ENCODE results near the gene POLR2J. TPM values are rescaled to one million over a fixed set of nuclear protein-coding genes. Genes with fewer than 3 reads are reported as not detected.
A peak's percentile ranks its signal among the peaks of the same experiment; 100 is the strongest.

POLR2J gene
- total and polyA plus RNA-seq, 3 experiments from 2014 or later, result 76.1 to 129 (median 77.4) TPM

DNA sequence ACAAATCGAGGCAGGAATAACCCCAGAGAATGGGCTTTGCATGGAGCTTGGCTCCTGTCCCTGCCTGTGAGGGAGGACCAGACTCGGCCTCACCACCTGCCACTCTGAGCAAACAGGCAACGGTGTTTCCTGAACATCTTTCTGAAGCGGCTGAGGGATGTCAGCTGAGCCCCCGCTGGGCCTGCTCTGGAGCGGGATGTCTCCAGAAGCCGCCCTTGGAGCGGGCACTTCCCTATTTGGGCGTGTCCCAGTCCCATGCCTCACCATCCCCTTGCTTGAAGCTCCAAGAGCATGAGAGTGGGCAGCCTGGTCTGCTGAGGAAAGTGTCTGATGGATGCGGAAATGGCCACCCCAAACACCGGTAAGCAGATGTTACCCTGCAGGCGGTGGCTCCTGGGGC is 24.3 kb downstream of the POLR2J start:
- Histone ChIP-seq H3K36me3 (ENCODE audit: insufficient read depth, low read length) (peaks cover 13% of the 10 kb centered on the region), H3K4me1 (ENCODE audit: insufficient read depth, low read length) (no peaks in the 10 kb centered on the region), H3K27me3 (ENCODE audit: insufficient read depth, low read length, poor library complexity, severe bottlenecking) (no peaks in the 10 kb centered on the region), H3K27ac (ENCODE audit: low read depth, low read length) (no peak overlapping the region), H3K4me3 (ENCODE audit: low read length) (no peak overlapping the region), H3K9me3 (ENCODE audit: low read length) (no peaks in the 10 kb centered on the region)
- Mint-ChIP-seq H3K4me3 (no peak overlapping the region), H3K36me3 (peaks cover 0 to 34% (median 0%) of the 10 kb centered on the region in 3 donors), H3K4me1 (peaks cover 0 to 4% (median 0%) of the 10 kb centered on the region in 3 donors), H3K27me3 (no peaks in the 10 kb centered on the region), H3K27ac (peak overlapping the region in 1 of 8 donors; percentile 17), H3K9me3 (no peaks in the 10 kb centered on the region)
- POLR2A ChIA-PET, result interaction anchor here (1.1 kb wide), 1 partner anchor 29 kb away, joined by 3 read pairs; no protein-coding TSS in a partner anchor
- CTCF ChIA-PET, result interaction anchor here (2.5 kb wide), 1 partner anchor 50 kb away, joined by 7 read pairs; no protein-coding TSS in a partner anchor
- DNase-seq, result no peak

DNA sequence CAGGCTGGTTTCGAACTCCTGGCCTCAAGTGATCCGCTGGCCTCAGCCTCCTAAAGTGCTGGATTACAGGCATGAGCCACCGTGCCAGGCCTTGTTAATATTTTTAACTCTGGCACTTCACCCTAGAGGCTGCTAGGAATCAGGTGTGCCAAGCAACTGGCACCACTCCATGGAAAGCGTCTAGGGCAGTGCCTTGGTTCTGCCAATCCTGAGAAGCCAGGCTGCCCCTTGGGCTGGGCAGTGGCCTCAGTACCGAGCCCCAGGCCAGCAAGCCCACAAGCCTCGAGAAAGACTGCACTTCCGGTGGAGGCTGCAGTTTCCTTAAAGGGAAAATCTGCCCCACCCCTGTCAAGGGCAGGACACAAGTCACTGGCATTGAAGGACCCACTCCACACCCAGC is 25.4 kb downstream of the POLR2J start:
- H3K9me3 ChIP-seq (ENCODE audit: low read length), result no peaks in the 10 kb centered on the region
- no peak overlapping the region for H3K4me3 ChIP-seq (ENCODE audit: low read length)
- no peak overlapping the region for H3K27ac ChIP-seq (ENCODE audit: low read depth, low read length)
- CTCF ChIA-PET, result interaction anchor here (0.8 to 1.5 kb wide), 2 partner anchors 9 to 39 kb away, joined by 3 to 5 read pairs; no protein-coding TSS in a partner anchor
- H3K36me3 Mint-ChIP-seq, result peaks cover 0 to 28% (median 0%) of the 10 kb centered on the region in 3 donors
- no peaks in the 10 kb centered on the region for H3K27me3 ChIP-seq (ENCODE audit: insufficient read depth, low read length, poor library complexity, severe bottlenecking)
- no peak for DNase-seq
- H3K36me3 ChIP-seq (ENCODE audit: insufficient read depth, low read length), result peaks cover 13% of the 10 kb centered on the region
- H3K4me1 Mint-ChIP-seq, result peaks cover 0 to 4% (median 0%) of the 10 kb centered on the region in 3 donors
- H3K4me1 ChIP-seq (ENCODE audit: insufficient read depth, low read length), result no peaks in the 10 kb centered on the region
- H3K27me3 Mint-ChIP-seq, result no peaks in the 10 kb centered on the region
- no peaks in the 10 kb centered on the region for H3K9me3 Mint-ChIP-seq
- POLR2A ChIA-PET, result no interaction called here
- no peak overlapping the region for H3K4me3 Mint-ChIP-seq
- H3K27ac Mint-ChIP-seq, result peak overlapping the region in 1 of 8 donors; percentile 50

DNA sequence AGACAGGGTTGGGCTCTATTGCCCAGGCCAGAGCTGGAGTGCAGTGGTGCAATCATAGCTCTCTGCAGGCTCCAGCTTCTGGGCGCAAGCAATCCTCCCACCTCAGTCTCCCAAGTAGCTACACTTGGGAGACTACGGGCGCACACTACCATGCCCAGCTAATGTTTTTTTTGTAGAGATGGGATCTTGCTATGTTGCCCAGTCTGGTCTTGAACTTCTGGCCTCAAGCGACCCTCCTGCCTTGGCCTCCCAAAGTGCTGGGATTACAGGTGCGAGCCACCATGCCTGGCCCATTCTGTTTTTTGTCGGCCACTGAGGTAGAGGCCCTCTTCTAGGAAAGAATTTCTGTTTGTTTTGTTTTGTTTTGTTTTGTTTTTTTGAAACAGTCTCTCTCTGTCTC is 26.3 kb downstream of the POLR2J start:
- no peaks in the 10 kb centered on the region for H3K27me3 ChIP-seq (ENCODE audit: insufficient read depth, low read length, poor library complexity, severe bottlenecking)
- H3K4me1 Mint-ChIP-seq, result peaks cover 0 to 4% (median 0%) of the 10 kb centered on the region in 3 donors
- no peak overlapping the region for H3K27ac Mint-ChIP-seq
- no peaks in the 10 kb centered on the region for H3K9me3 ChIP-seq (ENCODE audit: low read length)
- H3K9me3 Mint-ChIP-seq, result no peaks in the 10 kb centered on the region
- ChIA-PET CTCF (interaction anchor here (1.0 to 2.9 kb wide), 4 partner anchors 16 to 56 kb away, joined by 3 to 10 read pairs (median 6); partner anchors contain the start of gene PRKRIP1), POLR2A (no interaction called here)
- no peaks in the 10 kb centered on the region for H3K27me3 Mint-ChIP-seq
- H3K4me1 ChIP-seq (ENCODE audit: insufficient read depth, low read length), result no peaks in the 10 kb centered on the region
- no peak overlapping the region for H3K4me3 ChIP-seq (ENCODE audit: low read length)
- no peak overlapping the region for H3K4me3 Mint-ChIP-seq
- H3K36me3 ChIP-seq (ENCODE audit: insufficient read depth, low read length), result peaks cover 5% of the 10 kb centered on the region
- no peak overlapping the region for H3K27ac ChIP-seq (ENCODE audit: low read depth, low read length)
- no peak for DNase-seq
- peaks cover 0 to 25% (median 0%) of the 10 kb centered on the region in 3 donors for H3K36me3 Mint-ChIP-seq

DNA sequence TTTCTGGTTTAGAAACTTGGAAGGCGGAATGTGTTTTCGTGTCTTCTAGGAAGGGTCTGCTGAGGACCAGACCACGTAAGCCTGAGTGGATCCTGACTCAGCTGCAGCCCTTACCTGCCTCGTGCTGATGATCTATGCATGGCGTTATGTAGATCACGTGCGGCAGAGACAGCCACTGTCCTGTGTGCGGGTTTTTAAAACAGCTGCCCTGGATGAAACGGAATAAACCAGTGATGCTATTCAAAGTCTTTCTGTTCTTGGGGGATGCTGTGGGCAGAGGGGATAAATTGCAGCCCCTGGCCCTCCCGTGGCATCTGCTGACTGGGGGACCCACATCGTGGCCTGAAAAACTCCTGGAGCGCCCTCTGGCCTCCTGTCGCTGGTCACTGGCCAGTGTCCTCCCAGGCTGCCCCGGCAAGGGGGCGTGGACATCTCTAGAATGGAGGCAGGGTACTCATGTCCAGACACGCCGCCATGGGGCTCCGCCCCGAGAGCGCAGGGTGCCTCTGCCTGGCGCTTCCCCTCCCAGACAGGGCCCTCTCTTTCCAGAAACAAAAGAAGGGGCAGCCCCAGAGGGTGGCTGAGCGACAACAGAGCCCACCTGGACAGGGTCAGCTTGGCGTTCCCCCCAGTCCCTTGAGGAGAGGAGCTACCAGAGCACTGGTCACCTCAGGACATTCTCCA is 27.2 kb downstream of the POLR2J start:
- H3K9me3 Mint-ChIP-seq, result no peaks in the 10 kb centered on the region

DNA sequence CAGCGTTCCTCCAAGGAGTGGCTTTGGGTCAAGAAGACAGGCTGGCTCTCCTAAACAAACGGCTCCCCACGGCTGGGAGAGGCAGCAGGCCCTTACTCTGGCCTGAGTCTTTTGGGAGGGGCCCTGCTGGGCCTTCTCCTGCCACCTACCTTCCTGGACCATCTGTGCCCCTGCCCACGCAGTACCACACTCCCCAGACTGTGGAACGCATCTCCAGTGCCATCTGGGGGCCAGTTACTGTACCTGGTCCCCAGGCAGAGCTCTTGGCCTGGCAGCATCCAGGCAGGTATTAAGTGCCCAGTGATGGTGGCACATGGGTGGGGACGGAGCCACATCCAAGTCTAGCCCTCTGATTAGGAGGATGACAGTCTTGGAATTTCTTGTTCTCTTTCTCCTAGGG is 28.5 kb downstream of the POLR2J start:
- POLR2A ChIA-PET, result interaction anchor here (1.0 kb wide), 1 partner anchor 38 kb away, joined by 4 read pairs; no protein-coding TSS in a partner anchor
- peak; percentile 25 to 72 (median 36) for DNase-seq

More for the DNA sequence above, 27.2 kb downstream of the POLR2J start:
- Mint-ChIP-seq H3K4me3 (no peak overlapping the region), H3K4me1 (peaks cover 0 to 4% (median 0%) of the 10 kb centered on the region in 3 donors), H3K27ac (peak overlapping the region in 1 of 8 donors; percentile 23), H3K27me3 (no peaks in the 10 kb centered on the region), H3K36me3 (peaks cover 0 to 27% (median 0%) of the 10 kb centered on the region in 3 donors)
- Histone ChIP-seq H3K27me3 (ENCODE audit: insufficient read depth, low read length, poor library complexity, severe bottlenecking) (no peaks in the 10 kb centered on the region), H3K36me3 (ENCODE audit: insufficient read depth, low read length) (peaks cover 4% of the 10 kb centered on the region), H3K4me3 (ENCODE audit: low read length) (no peak overlapping the region), H3K27ac (ENCODE audit: low read depth, low read length) (no peak overlapping the region), H3K9me3 (ENCODE audit: low read length) (no peaks in the 10 kb centered on the region), H3K4me1 (ENCODE audit: insufficient read depth, low read length) (no peaks in the 10 kb centered on the region)
- DNase-seq, result no peak
- ChIA-PET CTCF (interaction anchor here (1.0 to 2.9 kb wide), 3 partner anchors 17 to 55 kb away, joined by 3 to 10 read pairs (median 7); partner anchors contain the start of gene PRKRIP1), POLR2A (no interaction called here)

DNA sequence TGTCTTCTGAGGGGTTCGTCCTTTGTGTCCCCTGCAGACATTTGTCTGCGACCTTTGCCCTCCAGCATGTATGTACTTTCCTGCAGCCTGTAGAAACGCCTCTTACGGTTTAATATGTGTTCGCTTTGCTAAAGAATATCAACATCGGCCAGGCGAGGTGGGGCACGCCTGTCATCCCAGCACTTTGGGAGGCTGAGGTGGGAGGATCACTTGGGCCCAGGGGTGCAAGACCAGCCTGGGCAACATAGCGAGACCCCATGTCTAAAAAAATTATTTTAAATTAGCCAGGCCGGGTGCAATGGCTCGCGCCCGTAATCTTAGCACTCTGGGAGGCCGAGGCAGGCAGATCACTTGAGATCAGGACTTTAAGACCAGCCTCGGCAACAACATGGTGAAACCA is 29.6 kb downstream of the POLR2J start:
- H3K4me3 ChIP-seq (ENCODE audit: low read length), result no peak overlapping the region
- Mint-ChIP-seq H3K4me1 (peaks cover 0 to 4% (median 0%) of the 10 kb centered on the region in 3 donors), H3K4me3 (no peak overlapping the region), H3K27me3 (no peaks in the 10 kb centered on the region), H3K27ac (no peak overlapping the region), H3K36me3 (peaks cover 0 to 32% (median 0%) of the 10 kb centered on the region in 3 donors), H3K9me3 (no peaks in the 10 kb centered on the region)
- H3K36me3 ChIP-seq (ENCODE audit: insufficient read depth, low read length), result no peaks in the 10 kb centered on the region
- POLR2A ChIA-PET, result no interaction called here
- no peaks in the 10 kb centered on the region for H3K9me3 ChIP-seq (ENCODE audit: low read length)
- H3K27me3 ChIP-seq (ENCODE audit: insufficient read depth, low read length, poor library complexity, severe bottlenecking), result no peaks in the 10 kb centered on the region
- no peak for DNase-seq
- H3K4me1 ChIP-seq (ENCODE audit: insufficient read depth, low read length), result no peaks in the 10 kb centered on the region
- CTCF ChIA-PET, result interaction anchor here (1.3 to 2.1 kb wide), 8 partner anchors 13 to 169 kb away, joined by 4 to 29 read pairs (median 8); no protein-coding TSS in a partner anchor
- no peak overlapping the region for H3K27ac ChIP-seq (ENCODE audit: low read depth, low read length)

More for the DNA sequence above, 28.5 kb downstream of the POLR2J start:
- Mint-ChIP-seq H3K4me1 (peaks cover 0 to 4% (median 0%) of the 10 kb centered on the region in 3 donors), H3K27me3 (no peaks in the 10 kb centered on the region), H3K36me3 (peaks cover 0 to 30% (median 0%) of the 10 kb centered on the region in 3 donors), H3K27ac (peak overlapping the region in 2 of 8 donors; percentile 37 to 61), H3K9me3 (no peaks in the 10 kb centered on the region), H3K4me3 (no peak overlapping the region)
- Histone ChIP-seq H3K4me3 (ENCODE audit: low read length) (no peak overlapping the region), H3K27me3 (ENCODE audit: insufficient read depth, low read length, poor library complexity, severe bottlenecking) (no peaks in the 10 kb centered on the region), H3K4me1 (ENCODE audit: insufficient read depth, low read length) (no peaks in the 10 kb centered on the region), H3K9me3 (ENCODE audit: low read length) (no peaks in the 10 kb centered on the region), H3K36me3 (ENCODE audit: insufficient read depth, low read length) (no peaks in the 10 kb centered on the region), H3K27ac (ENCODE audit: low read depth, low read length) (no peak overlapping the region)
- CTCF ChIA-PET, result interaction anchor here (0.9 to 2.9 kb wide), 13 partner anchors 10 to 170 kb away, joined by 3 to 29 read pairs (median 6); partner anchors contain the start of gene PRKRIP1

DNA sequence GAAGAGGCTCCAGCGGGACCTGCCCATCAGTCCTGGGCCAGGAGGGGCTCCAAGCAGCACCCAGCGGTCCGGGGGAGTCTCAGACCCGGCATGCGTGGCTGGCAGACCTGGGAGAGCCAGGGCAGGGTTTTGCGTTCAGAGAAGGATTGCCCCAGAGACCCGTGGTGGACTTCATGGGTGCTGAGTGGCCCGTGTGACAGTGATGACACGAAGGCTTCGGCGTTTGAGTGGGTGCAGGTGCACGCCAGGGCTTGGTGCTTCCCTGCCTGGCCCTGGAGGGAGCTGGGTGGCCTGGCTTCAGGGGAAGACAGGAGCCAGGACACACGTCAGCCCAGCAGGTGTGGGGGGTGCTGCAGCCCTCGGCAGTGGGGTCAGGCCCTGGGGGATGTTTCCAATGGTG is 31.4 kb downstream of the POLR2J start:
- Mint-ChIP-seq H3K4me1 (peaks cover 0 to 4% (median 0%) of the 10 kb centered on the region in 3 donors), H3K4me3 (no peak overlapping the region), H3K27ac (no peak overlapping the region), H3K36me3 (peaks cover 0 to 34% (median 0%) of the 10 kb centered on the region in 3 donors), H3K27me3 (no peaks in the 10 kb centered on the region), H3K9me3 (no peaks in the 10 kb centered on the region)
- H3K36me3 ChIP-seq (ENCODE audit: insufficient read depth, low read length), result no peaks in the 10 kb centered on the region
- DNase-seq, result no peak
- CTCF ChIA-PET, result no interaction called here
- H3K27ac ChIP-seq (ENCODE audit: low read depth, low read length), result no peak overlapping the region
- no peaks in the 10 kb centered on the region for H3K27me3 ChIP-seq (ENCODE audit: insufficient read depth, low read length, poor library complexity, severe bottlenecking)
- H3K9me3 ChIP-seq (ENCODE audit: low read length), result no peaks in the 10 kb centered on the region
- H3K4me3 ChIP-seq (ENCODE audit: low read length), result no peak overlapping the region
- POLR2A ChIA-PET, result no interaction called here
- no peaks in the 10 kb centered on the region for H3K4me1 ChIP-seq (ENCODE audit: insufficient read depth, low read length)

All from CD8-positive, alpha-beta memory T cell (primary cell).